H1 (cell line): ENCODE data around the gene PRAMEF20. TPM values are rescaled to one million over a fixed set of nuclear protein-coding genes. Genes with fewer than 3 reads are reported as not detected.

ENCODE experiments used
- CTCF ChIA-PET: fragments of 300-600 bp; sonication (Branson Sonifier 250); formaldehyde crosslinking; loops from one replicate; lab custom pipeline; 2021; ENCODE audit not compliant: partially characterized antibody; lab: Charles Lee
- POLR2A ChIA-PET: fragments of 300-600 bp; sonication (Branson Sonifier 250); formaldehyde crosslinking; loops from one replicate; lab custom pipeline; 2021; ENCODE audit warnings: inconsistent platforms; ENCODE audit not compliant: partially characterized antibody; lab: Charles Lee
- DNase-seq, 2 experiments: peaks; one replicate each; pipeline versions ENCODE4 v3.0.0 to v3.0.0-alpha.2; 2010 to 2022; ENCODE audit warnings: low spot score in 2 of 2, low read depth in 1 of 2, mixed read lengths in 1 of 2
- FAIRE-seq: peaks from 2 replicates; lab custom pipeline; 2011; peaks lifted over from hg19 to GRCh38; lab: Jason Lieb, UNC
- H2AFZ ChIP-seq: 2 replicates; pipeline ENCODE4 v1.8.1; 2012; ENCODE audit warnings: low read length, inconsistent platforms
- H2AK5ac ChIP-seq: 2 replicates; pipeline ENCODE4 v1.6.1; 2013; ENCODE audit warnings: low read depth, low read length
- H2BK120ac ChIP-seq: replicated peaks from 2 replicates; pipeline ENCODE3; 2013; ENCODE audit warnings: low read depth, low read length, inconsistent platforms
- H2BK12ac ChIP-seq: 2 replicates; pipeline ENCODE4 v1.6.1; 2013; ENCODE audit warnings: low read depth, low read length
- H2BK15ac ChIP-seq: 2 replicates; pipeline ENCODE4 v1.6.1; 2013; ENCODE audit warnings: low read length
- H2BK20ac ChIP-seq: 2 replicates; pipeline ENCODE4 v1.6.1; 2013; ENCODE audit warnings: low read length
- H2BK5ac ChIP-seq: 2 replicates; pipeline ENCODE4 v1.6.1; 2013; ENCODE audit warnings: low read depth, low read length
- H3K14ac ChIP-seq: 2 replicates; pipeline ENCODE4 v1.6.1; 2013; ENCODE audit warnings: inconsistent platforms; ENCODE audit not compliant: insufficient read length
- H3K18ac ChIP-seq: 2 replicates; pipeline ENCODE4 v1.6.1; 2013; ENCODE audit warnings: low read length; ENCODE audit errors: extremely low read depth
- H3K23ac ChIP-seq: 2 replicates; pipeline ENCODE4 v1.6.1; 2013; ENCODE audit warnings: inconsistent platforms; ENCODE audit not compliant: insufficient read length
- H3K23me2 ChIP-seq: 2 replicates; pipeline ENCODE4 v1.6.1; 2013; ENCODE audit warnings: low read depth, low read length
- H3K27ac ChIP-seq: 2 replicates; pipeline ENCODE4 v1.6.1; 2011; ENCODE audit warnings: low read depth, low read length, inconsistent platforms
- H3K27me3 ChIP-seq, 4 experiments: replicated peaks in 1 of 4; 1 replicate in 1 of 4; 2 replicates in 3 of 4; pipeline versions ENCODE4 v1.6.1 to v1.8.1; 2011 to 2013; ENCODE audit warnings: low read length in 3 of 4, mild to moderate bottlenecking in 3 of 4, inconsistent platforms in 2 of 4, mixed read lengths in 2 of 4, moderate library complexity in 1 of 4; ENCODE audit not compliant: control insufficient read depth in 3 of 4, insufficient read depth in 3 of 4; ENCODE audit errors: extremely low read depth in 1 of 4
- H3K36me3 ChIP-seq, 4 experiments: 2 replicates each; pipeline versions ENCODE4 v1.6.1 to v1.8.1; 2011 to 2013; ENCODE audit warnings: mild to moderate bottlenecking in 4 of 4, low read length in 3 of 4, moderate library complexity in 2 of 4, control low read depth in 1 of 4, inconsistent platforms in 1 of 4; ENCODE audit not compliant: insufficient read depth in 4 of 4, control insufficient read depth in 2 of 4
- H3K4ac ChIP-seq: replicated peaks from 2 replicates; pipeline ENCODE3; 2013; ENCODE audit warnings: low read length, low read depth, mixed read lengths, inconsistent platforms; ENCODE audit not compliant: insufficient read length
- H3K4me1 ChIP-seq, 4 experiments: replicated peaks in 1 of 4; 1 replicate in 1 of 4; 2 replicates in 3 of 4; pipeline versions ENCODE4 v1.6.1 to v1.8.1; 2011 to 2013; ENCODE audit warnings: low read length in 3 of 4, inconsistent platforms in 2 of 4, mixed read lengths in 1 of 4; ENCODE audit not compliant: insufficient read depth in 4 of 4, control insufficient read depth in 3 of 4
- H3K4me2 ChIP-seq, 2 experiments: 2 replicates each; pipeline versions ENCODE4 v1.6.1 to v1.8.1; 2011 to 2013; ENCODE audit warnings: low read depth in 2 of 2, low read length in 2 of 2, control low read depth in 1 of 2, inconsistent platforms in 1 of 2, mild to moderate bottlenecking in 1 of 2; ENCODE audit not compliant: insufficient read depth in 1 of 2
- H3K4me3 ChIP-seq, 4 experiments: fragments of 200-600, 300-600 bp in 1 of 4; sonication (generic), shearing (Covaris generic), sonication (Bioruptor Twin) in 1 of 4; 2 replicates each; pipeline versions ENCODE4 v1.5.1 to v1.8.1; 2011 to 2016; ENCODE audit warnings: low read length in 4 of 4, low read depth in 3 of 4, control low read depth in 2 of 4, inconsistent platforms in 2 of 4, mild to moderate bottlenecking in 2 of 4, mixed read lengths in 1 of 4, moderate library complexity in 1 of 4; ENCODE audit not compliant: insufficient read depth in 2 of 4; ENCODE audit errors: extremely low read depth in 1 of 4
- H3K56ac ChIP-seq: replicated peaks from 2 replicates; pipeline ENCODE3; 2013; ENCODE audit warnings: low read depth, mild to moderate bottlenecking, mixed read lengths, low read length, inconsistent platforms; ENCODE audit not compliant: insufficient read length
- H3K79me1 ChIP-seq: 2 replicates; pipeline ENCODE4 v1.6.1; 2013; ENCODE audit warnings: low read depth, low read length, control low read depth
- H3K79me2 ChIP-seq, 2 experiments: 2 replicates each; pipeline versions ENCODE4 v1.6.1 to v1.8.1; 2012 to 2013; ENCODE audit warnings: low read length in 2 of 2, mild to moderate bottlenecking in 2 of 2, inconsistent platforms in 1 of 2; ENCODE audit not compliant: insufficient read depth in 2 of 2, control insufficient read depth in 1 of 2
- H3K9ac ChIP-seq, 4 experiments: replicated peaks in 1 of 4; 1 replicate in 1 of 4; 2 replicates in 3 of 4; pipeline versions ENCODE4 v1.6.1 to v1.8.1; 2011 to 2013; ENCODE audit warnings: low read depth in 3 of 4, low read length in 3 of 4, control low read depth in 2 of 4, mild to moderate bottlenecking in 2 of 4, moderate library complexity in 2 of 4, inconsistent platforms in 1 of 4; ENCODE audit errors: extremely low read depth in 1 of 4
- H3K9me3 ChIP-seq, 2 experiments: 2 replicates each; pipeline versions ENCODE4 v1.6.1 to v1.8.1; 2012 to 2013; ENCODE audit warnings: mild to moderate bottlenecking in 2 of 2, moderate library complexity in 2 of 2, control low read depth in 1 of 2, inconsistent platforms in 1 of 2, low read depth in 1 of 2, low read length in 1 of 2, mixed read lengths in 1 of 2; ENCODE audit not compliant: insufficient read depth in 2 of 2
- H4K20me1 ChIP-seq, 2 experiments: replicated peaks in 1 of 2; 2 replicates each; pipeline versions ENCODE3 to v1.8.1; 2011 to 2013; ENCODE audit warnings: inconsistent platforms in 2 of 2, low read length in 2 of 2, mild to moderate bottlenecking in 1 of 2; ENCODE audit not compliant: insufficient read depth in 2 of 2, control insufficient read depth in 1 of 2
- H4K5ac ChIP-seq: 2 replicates; pipeline ENCODE4 v1.6.1; 2013; ENCODE audit warnings: low read length, low read depth, mixed read lengths, inconsistent platforms; ENCODE audit not compliant: insufficient read length
- H4K8ac ChIP-seq: 2 replicates; pipeline ENCODE4 v1.8.0; 2013; ENCODE audit warnings: mild to moderate bottlenecking, moderate library complexity, low read length, inconsistent platforms; ENCODE audit not compliant: insufficient read depth; ENCODE audit errors: extremely low read depth
- H4K91ac ChIP-seq: replicated peaks from 2 replicates; pipeline ENCODE3; 2013; ENCODE audit warnings: low read length, mixed read lengths, inconsistent platforms; ENCODE audit not compliant: insufficient read length
- CREB1 ChIP-seq: IDR thresholded peaks from 2 replicates; pipeline ENCODE4 v1.6.1; 2012; ENCODE audit warnings: inconsistent platforms
- FOSL1 ChIP-seq: IDR thresholded peaks from 2 replicates; pipeline ENCODE4 v1.6.1; 2011; ENCODE audit warnings: mild to moderate bottlenecking, low read depth, low read length, moderate library complexity; ENCODE audit not compliant: insufficient read depth
- KDM1A ChIP-seq: fragments of 200-600, 300-600 bp; sonication (generic); IDR thresholded peaks from 2 replicates; pipeline ENCODE4 v1.7.1; 2016; ENCODE audit warnings: mild to moderate bottlenecking, low read length, borderline replicate concordance
- MAFK ChIP-seq: IDR thresholded peaks from 2 replicates; pipeline ENCODE4 v1.6.1; 2012; ENCODE audit warnings: low read depth, mild to moderate bottlenecking, improper control_type of control experiment, low read length
- NANOG ChIP-seq: IDR thresholded peaks from 2 replicates; pipeline ENCODE4 v1.6.1; 2011; ENCODE audit warnings: low read length, low read depth, mild to moderate bottlenecking, inconsistent platforms; ENCODE audit not compliant: insufficient read depth, poor library complexity, severe bottlenecking
- POLR2AphosphoS5 ChIP-seq: IDR thresholded peaks from 2 replicates; pipeline ENCODE4 v1.6.1; 2011; ENCODE audit warnings: low read depth, low read length
- RXRA ChIP-seq: IDR thresholded peaks from 2 replicates; pipeline ENCODE4 v1.6.1; 2011; ENCODE audit warnings: low read depth, mild to moderate bottlenecking, low read length, moderate library complexity; ENCODE audit not compliant: insufficient read depth
- TCF12 ChIP-seq: IDR thresholded peaks from 2 replicates; pipeline ENCODE4 v1.6.1; 2011; ENCODE audit warnings: low read depth, mild to moderate bottlenecking, low read length
- TEAD4 ChIP-seq: IDR thresholded peaks from 2 replicates; pipeline ENCODE4 v1.6.1; 2012; ENCODE audit warnings: low read depth, low read length, inconsistent platforms, mixed read lengths
- YY1 ChIP-seq: IDR thresholded peaks from 2 replicates; pipeline ENCODE4 v1.6.1; 2011; ENCODE audit warnings: low read depth, mild to moderate bottlenecking, low read length
- WGBS, 2 experiments: shearing (Covaris generic) in 1 of 2; methylation state at CpG; one replicate each; pipeline versions ENCODE4 v1.1.6 to v1.1.7; 2013 to 2015; ENCODE audit warnings: low lambda C conversion rate in 2 of 2, mixed read lengths in 2 of 2, inconsistent platforms in 1 of 2, low coverage in 1 of 2, missing lambda C conversion rate in 1 of 2; ENCODE audit not compliant: insufficient replicate concordance in 2 of 2, insufficient coverage in 1 of 2, insufficient read length in 1 of 2; ENCODE audit errors: extremely low coverage in 1 of 2, missing lambda C conversion rate in 1 of 2; 5-methylcytosine and 5-hydroxymethylcytosine counted together
- polyA plus RNA-seq, 7 experiments: library from polyadenylated mRNA; depleted of rRNA in 3 of 7; stranded (reverse) in 5 of 7; unstranded in 2 of 7; fragments of >200 nt in 5 of 7; fragments of 200-250 nt in 2 of 7; gene quantifications; 1 replicate in 5 of 7; 2 replicates in 1 of 7; 4 replicates in 1 of 7; pipeline versions ENCODE4 v1.2.1 to v1.2.3, GENCODE V29; 2011 to 2013; ENCODE audit warnings: missing spikeins in 2 of 7, mixed read lengths in 2 of 7
- total RNA-seq: library from RNA; stranded (reverse); fragmentation: NEBNext Ultra II Directional; extraction: Animal tissue kit (Norgen Biotek cat#: 25700); gene quantifications from 2 replicates; pipeline ENCODE4 v1.2.1, GENCODE V29; 2021
- TF ChIP-seq, protein P1 (sequence below): IDR thresholded peaks from 2 replicates; pipeline ENCODE4 v1.6.1; 2012; ENCODE audit warnings: inconsistent platforms
- TF ChIP-seq, protein P2 (sequence below), 3 experiments: IDR thresholded peaks; 1 replicate in 2 of 3; 2 replicates in 1 of 3; pipeline versions ENCODE4 v1.5.1 to v1.6.1; 2011; ENCODE audit warnings: low read length in 3 of 3, mild to moderate bottlenecking in 3 of 3, inconsistent platforms in 2 of 3, low read depth in 1 of 3, moderate library complexity in 1 of 3; ENCODE audit not compliant: insufficient read depth in 1 of 3; ENCODE audit errors: control extremely low read depth in 1 of 3

PRAMEF20 gene
- total and polyA plus RNA-seq, 2 of the 8 experiments (the other 6 are each of a cell fraction or from before 2014, with no cell fraction given) = not detected

DNA sequence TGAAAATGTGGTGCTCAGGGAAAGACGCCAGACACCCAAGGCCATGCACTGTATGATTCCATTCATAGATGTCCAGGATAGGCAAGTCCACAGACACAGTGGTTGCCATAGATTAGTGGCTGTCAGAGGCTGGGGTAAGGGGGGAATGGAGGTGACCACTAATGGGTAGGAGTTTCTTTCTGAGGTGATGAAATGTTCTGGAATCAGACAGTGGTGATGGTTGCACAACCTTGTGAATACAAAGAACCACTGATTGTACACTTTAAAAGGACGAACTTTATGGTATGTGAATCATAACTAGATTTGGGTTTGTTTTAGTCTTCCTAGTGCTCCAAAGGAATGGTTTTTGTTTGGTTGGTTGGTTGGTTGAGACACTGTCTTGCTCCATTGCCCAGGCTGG is 51.7 kb downstream of the PRAMEF20 start:
- no peak overlapping the region for H2BK12ac ChIP-seq
- H3K4me3 ChIP-seq = no peak overlapping the region
- ChIA-PET CTCF (interaction anchor here (1.3 kb wide), 1 partner anchor 16 kb away, joined by 5 read pairs; no protein-coding TSS in a partner anchor), POLR2A (no interaction called here)
- H3K4me1 ChIP-seq = no peaks in the 10 kb centered on the region
- no peak overlapping the region for H2BK15ac ChIP-seq
- H3K4ac ChIP-seq = no peak overlapping the region
- H3K9me3 ChIP-seq = peaks cover 46 to 91% of the 10 kb centered on the region in 2 experiments
- no peaks in the 10 kb centered on the region for H3K79me1 ChIP-seq
- H4K20me1 ChIP-seq = no peaks in the 10 kb centered on the region
- H3K79me2 ChIP-seq = no peaks in the 10 kb centered on the region
- H3K18ac ChIP-seq = no peak overlapping the region
- H4K91ac ChIP-seq = no peak overlapping the region
- H3K27ac ChIP-seq = no peak overlapping the region
- no peak overlapping the region for H2BK5ac ChIP-seq
- H2AK5ac ChIP-seq = no peak overlapping the region
- no peaks in the 10 kb centered on the region for H3K36me3 ChIP-seq
- no peak overlapping the region for H3K23ac ChIP-seq
- no peak overlapping the region for H2BK120ac ChIP-seq
- H4K8ac ChIP-seq = no peak overlapping the region
- WGBS, 2 experiments = 74% methylated on average over 2 of the region's 2 CpGs; no CpG with 5 or more reads in 1 of the 2 experiments
- H3K23me2 ChIP-seq = no peaks in the 10 kb centered on the region
- no peak overlapping the region for H3K9ac ChIP-seq
- H3K4me2 ChIP-seq = no peak overlapping the region
- H3K56ac ChIP-seq = no peak overlapping the region
- H2AFZ ChIP-seq = no peak overlapping the region
- H3K27me3 ChIP-seq = no peaks in the 10 kb centered on the region
- H4K5ac ChIP-seq = no peak overlapping the region
- no peak for DNase-seq
- H2BK20ac ChIP-seq = no peak overlapping the region
- no peak overlapping the region for H3K14ac ChIP-seq
- no peak for FAIRE-seq
- TF ChIP-seq YY1 = no peak
- TF ChIP-seq KDM1A = no peak
- no peak for TF ChIP-seq POLR2AphosphoS5
- no peak for TF ChIP-seq TEAD4
- TF ChIP-seq RXRA = no peak
- TF ChIP-seq NANOG = no peak
- TF ChIP-seq, protein P1, sequence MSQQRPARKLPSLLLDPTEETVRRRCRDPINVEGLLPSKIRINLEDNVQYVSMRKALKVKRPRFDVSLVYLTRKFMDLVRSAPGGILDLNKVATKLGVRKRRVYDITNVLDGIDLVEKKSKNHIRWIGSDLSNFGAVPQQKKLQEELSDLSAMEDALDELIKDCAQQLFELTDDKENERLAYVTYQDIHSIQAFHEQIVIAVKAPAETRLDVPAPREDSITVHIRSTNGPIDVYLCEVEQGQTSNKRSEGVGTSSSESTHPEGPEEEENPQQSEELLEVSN = no peak
- no peak for TF ChIP-seq FOSL1
- TF ChIP-seq, protein P2, sequence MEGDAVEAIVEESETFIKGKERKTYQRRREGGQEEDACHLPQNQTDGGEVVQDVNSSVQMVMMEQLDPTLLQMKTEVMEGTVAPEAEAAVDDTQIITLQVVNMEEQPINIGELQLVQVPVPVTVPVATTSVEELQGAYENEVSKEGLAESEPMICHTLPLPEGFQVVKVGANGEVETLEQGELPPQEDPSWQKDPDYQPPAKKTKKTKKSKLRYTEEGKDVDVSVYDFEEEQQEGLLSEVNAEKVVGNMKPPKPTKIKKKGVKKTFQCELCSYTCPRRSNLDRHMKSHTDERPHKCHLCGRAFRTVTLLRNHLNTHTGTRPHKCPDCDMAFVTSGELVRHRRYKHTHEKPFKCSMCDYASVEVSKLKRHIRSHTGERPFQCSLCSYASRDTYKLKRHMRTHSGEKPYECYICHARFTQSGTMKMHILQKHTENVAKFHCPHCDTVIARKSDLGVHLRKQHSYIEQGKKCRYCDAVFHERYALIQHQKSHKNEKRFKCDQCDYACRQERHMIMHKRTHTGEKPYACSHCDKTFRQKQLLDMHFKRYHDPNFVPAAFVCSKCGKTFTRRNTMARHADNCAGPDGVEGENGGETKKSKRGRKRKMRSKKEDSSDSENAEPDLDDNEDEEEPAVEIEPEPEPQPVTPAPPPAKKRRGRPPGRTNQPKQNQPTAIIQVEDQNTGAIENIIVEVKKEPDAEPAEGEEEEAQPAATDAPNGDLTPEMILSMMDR (IDR thresholded peaks at IDR 0.05; ENCODE audit: control extremely low read depth in 1 of 3, insufficient read depth in 1 of 3, low read depth in 1 of 3, low read length in 3 of 3) = no peak
- TF ChIP-seq CREB1 = no peak
- TF ChIP-seq MAFK = no peak
- no peak for TF ChIP-seq TCF12
